Heart right ventricle (tissue), 16 donors: ENCODE results near the gene IER5L. TPM values are rescaled to one million over a fixed set of nuclear protein-coding genes. Genes with fewer than 3 reads are reported as not detected.
"Not testable (repeated sequence)": the region's sequence is repeated elsewhere in the genome, so short reads cannot be mapped to it uniquely, and the experiment has no call there.

Experiments
- ATAC-seq, 8 donors: fragments of 200-7000 bp; cut with Tn5 transposase; one replicate each; pipeline ENCODE4 v1.9.1; 2020; ENCODE audit warnings: mild to moderate bottlenecking in 8 of 8, moderate library complexity in 8 of 8, moderate number of reproducible peaks in 1 of 8
- DNase-seq, 2 donors: peaks; one replicate each; pipeline ENCODE4 v3.0.0-alpha.2; 2020
- H3K27ac ChIP-seq, 10 donors: fragments of 200-600 bp; sonication (generic) in 2 of 10; one replicate each; pipeline versions ENCODE4 v1.5.0 to v1.8.0; 2020 to 2022; ENCODE audit warnings: mild to moderate bottlenecking in 3 of 10
- H3K27me3 ChIP-seq, 7 donors: fragments of 200-600 bp; one replicate each; pipeline ENCODE4 v1.8.0; 2021 to 2022; ENCODE audit warnings: mild to moderate bottlenecking in 2 of 7
- H3K36me3 ChIP-seq, 9 donors: fragments of 200-600 bp; sonication (generic) in 1 of 9; one replicate each; pipeline versions ENCODE4 v1.5.0 to v1.8.0; 2020 to 2022; ENCODE audit warnings: mild to moderate bottlenecking in 2 of 9
- H3K4me1 ChIP-seq, 9 donors: fragments of 200-600 bp; sonication (generic) in 1 of 9; one replicate each; pipeline versions ENCODE4 v1.5.0 to v1.8.0; 2020 to 2022; ENCODE audit warnings: mild to moderate bottlenecking in 4 of 9
- H3K4me3 ChIP-seq, 10 donors: fragments of 200-600 bp; sonication (generic) in 2 of 10; one replicate each; pipeline versions ENCODE4 v1.5.0 to v1.8.0; 2020 to 2022; ENCODE audit warnings: mild to moderate bottlenecking in 7 of 10, moderate library complexity in 2 of 10
- H3K9me3 ChIP-seq, 11 donors: fragments of 200-600 bp in 10 of 11; sonication (generic) in 2 of 11; one replicate each; pipeline versions ENCODE4 v1.5.0 to v1.8.0; 2013 to 2022; ENCODE audit warnings: mild to moderate bottlenecking in 2 of 11, control low read depth in 1 of 11, moderate library complexity in 1 of 11
- CTCF ChIP-seq, 9 donors: fragments of 200-600 bp; sonication (generic) in 2 of 9; IDR thresholded peaks; one replicate each; pipeline versions ENCODE4 v1.5.0 to v1.8.0; 2021 to 2022; ENCODE audit warnings: antibody characterized with exemption in 9 of 9, mild to moderate bottlenecking in 5 of 9, moderate library complexity in 1 of 9
- WGBS, 2 donors: extraction: QIAGEN DNeasy Blood & Tissue Kit; methylation state at CpG; one replicate each; pipeline ENCODE4 v1.1.7; 2013; ENCODE audit warnings: inconsistent platforms in 1 of 2; 5-methylcytosine and 5-hydroxymethylcytosine counted together
- intact Hi-C, 10 donors: fragments of 100-400 bp; cut with DNase I; formaldehyde crosslinking; loops; one replicate each; pipeline versions ENCODE4 v1.11.1 to v1.14.2; 2022
- polyA plus RNA-seq, 2 donors: library from polyadenylated mRNA; stranded (reverse); fragments of 200-250 nt; gene quantifications; one replicate each; pipeline ENCODE4 v1.2.3, GENCODE V29; 2013
- total RNA-seq, 10 donors: library from RNA; stranded (reverse); fragmentation: NEBNext Ultra II Directional in 3 of 10; extraction: Animal tissue kit (Norgen Biotek cat#: 25700) in 3 of 10; gene quantifications; one replicate each; pipeline versions ENCODE4 v1.2.1 to v1.2.4, GENCODE V29; 2021 to 2023
- donor health status: Arrhythmogenic right ventricular cardiomyopathy.
- donor health status: ischemic (EF 13 %, LVEDD 7.1; RV severe dilation, severe dysfunction).
- donor health status: healthy with polysubstance abuse.
- donor health status: DM: no; HTN: yes; CAD: no.
- donor health status: DM: no; HTN: no; CAD: no.
- donor health status: ischemic (EF 25% LVEDD 6.9; RV normal size, moderate dysfunction).
- donor health status: ischemic (EF 25% LVEDD 5.7; RV mildly dilated, moderate dysfunction).
- donor health status: healthy.
- donor health status: DM: yes; HTN: yes; CAD: no.
- donor health status: Ischemic cardiomyopathy.
- donor health status: ischemic (EF 35%, LVEDD 5.7; RV mildly dilated, moderate dysfunction).
- donor health status: nonischemic (EF 11% LVEDD 7.7; RV severe dilation, severe dysfunction).
- donor health status: DM: yes; HTN: yes; CAD: no.
- donor health status: PGD.
- donor health status: ischemic (EF 29% LVEDD 5.4; RV normal size, mild dysfunction).
- donor health status: nonischemic (EF 23%, LVEDD 6.1; RV moderate dilation, normal function).

The IER5L gene
- total and polyA plus RNA-seq, 12 donors, result 1.2 to 26.3 (median 5.6) TPM

DNA sequence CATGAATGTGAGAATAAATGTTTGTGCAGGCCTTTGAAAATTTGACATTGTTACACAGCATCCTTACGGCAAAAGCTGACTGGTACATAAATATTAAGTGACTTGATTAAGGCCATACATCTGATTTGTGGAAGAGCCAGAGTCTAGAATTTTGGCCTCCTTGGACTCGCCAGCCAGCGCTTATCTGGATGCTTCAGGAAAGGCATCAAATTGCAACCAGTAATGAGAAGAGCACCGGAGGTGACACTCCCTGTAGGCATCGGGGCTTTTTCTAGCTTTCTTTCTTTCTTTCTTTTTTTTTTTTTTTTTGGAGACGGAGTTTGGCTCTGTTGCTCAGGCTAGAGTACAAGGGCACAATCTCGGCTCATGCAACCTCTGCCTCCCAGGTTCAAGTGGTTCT is 13.2 kb upstream of the IER5L start:
- 86 to 88% methylated on average over 7 of the region's 7 CpGs for WGBS, 2 donors
- intact Hi-C loops, result loop anchor here in 1 of 10 donors (10.0 kb wide), 1 partner anchor 284 kb away; no protein-coding TSS in a partner anchor
- no peak for DNase-seq

DNA sequence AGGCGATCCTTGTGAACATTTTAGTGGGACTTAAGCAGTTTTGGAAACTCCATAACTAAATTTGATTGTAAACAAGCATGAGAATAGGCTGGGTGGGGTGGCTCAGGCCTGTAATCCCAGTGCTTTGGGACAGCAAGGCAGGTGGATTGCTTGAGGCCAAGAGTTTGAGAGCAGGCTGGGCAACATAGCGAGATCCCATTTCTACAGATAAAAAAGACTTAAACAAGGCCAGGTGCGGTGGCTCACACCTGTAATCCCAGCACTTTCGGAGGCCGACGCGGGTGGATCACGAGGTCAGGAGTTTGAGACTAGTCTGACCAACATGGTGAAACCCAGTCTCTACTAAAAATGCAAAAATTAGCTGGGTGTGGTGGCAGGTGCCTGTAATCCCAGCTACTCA is 11.9 kb upstream of the IER5L start:
- 97 to 99% methylated on average over 7 to 8 of the region's 8 CpGs for WGBS, 2 donors
- H3K4me3 ChIP-seq, DNase-seq, H3K27ac ChIP-seq, H3K36me3 ChIP-seq, H3K4me1 ChIP-seq, ATAC-seq: not testable (repeated sequence)
- peaks cover 0 to 21% (median 6%) of the 10 kb centered on the region in 7 donors for H3K27me3 ChIP-seq
- intact Hi-C loops, result loop anchor here in 2 of 10 donors (10.0 kb wide), 2 partner anchors 125 to 285 kb away; no protein-coding TSS in a partner anchor
- H3K9me3 ChIP-seq, result peaks cover 0 to 16% (median 6%) of the 10 kb centered on the region in 11 donors

More for the DNA sequence above, 13.2 kb upstream of the IER5L start:
- no peak for TF ChIP-seq CTCF (IDR thresholded peaks at IDR 0.05)
- ATAC-seq, result no peak
- H3K9me3 ChIP-seq, result peaks cover 0 to 16% (median 6%) of the 10 kb centered on the region in 11 donors
- no peaks in the 10 kb centered on the region for H3K36me3 ChIP-seq
- H3K27me3 ChIP-seq, result peaks cover 0 to 21% (median 9%) of the 10 kb centered on the region in 7 donors
- H3K4me3 ChIP-seq, result no peak overlapping the region
- H3K4me1 ChIP-seq, result no peaks in the 10 kb centered on the region
- H3K27ac ChIP-seq, result no peak overlapping the region

- TF ChIP-seq CTCF (IDR thresholded peaks at IDR 0.05), result no peak
- intact Hi-C loops, result loop anchor here in 1 of 10 donors (10.0 kb wide), 1 partner anchor 128 kb away; no protein-coding TSS in a partner anchor
Measured at GRCh38 chr9:129187042-129187441, 9.0 kb upstream of the IER5L start.

GRCh38 chr9:129185991-129186390 is 7.9 kb upstream of the IER5L start:
- no peak for ATAC-seq
- Histone ChIP-seq H3K9me3 (peaks cover 0 to 5% (median 0%) of the 10 kb centered on the region in 11 donors), H3K4me3 (no peak overlapping the region), H3K27ac (no peak overlapping the region), H3K4me1 (peaks cover 0 to 15% (median 0%) of the 10 kb centered on the region in 9 donors), H3K27me3 (no peaks in the 10 kb centered on the region), H3K36me3 (no peaks in the 10 kb centered on the region)
- DNase-seq, result no peak
- no peak for TF ChIP-seq CTCF (IDR thresholded peaks at IDR 0.05)
- WGBS, 2 donors, result 82 to 88% methylated on average over 10 of the region's 10 CpGs
- intact Hi-C loops, result loop anchor here in 1 of 10 donors (10.0 kb wide), 1 partner anchor 129 kb away; no protein-coding TSS in a partner anchor

More at GRCh38 chr9:129187042-129187441, 9.0 kb upstream of the IER5L start:
- no peak overlapping the region for H3K4me3 ChIP-seq
- DNase-seq (no peak), ATAC-seq (no peak)
- H3K27ac ChIP-seq, result no peak overlapping the region
- H3K4me1 ChIP-seq, result peaks cover 0 to 15% (median 0%) of the 10 kb centered on the region in 9 donors
- H3K36me3 ChIP-seq, result no peaks in the 10 kb centered on the region
- H3K9me3 ChIP-seq, result peaks cover 0 to 9% (median 0%) of the 10 kb centered on the region in 11 donors
- no peaks in the 10 kb centered on the region for H3K27me3 ChIP-seq
- WGBS, 2 donors, result 81 to 83% methylated on average over 1 of the region's 1 CpG

DNA sequence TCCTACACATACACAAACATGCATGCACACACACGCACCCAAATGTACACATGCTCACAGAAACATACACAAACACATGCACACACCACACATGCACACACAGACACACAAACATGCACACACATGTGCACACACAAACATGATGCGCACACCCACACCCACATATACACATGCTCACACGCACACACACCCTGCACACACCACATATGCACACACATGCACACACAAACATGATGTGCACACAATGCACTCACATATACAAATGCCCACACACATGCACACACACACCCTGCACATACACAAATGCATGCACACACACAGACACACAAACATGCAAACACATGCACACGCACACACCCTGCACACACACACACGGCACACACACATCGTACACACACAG is 7.3 kb upstream of the IER5L start:
- intact Hi-C loops, result loop anchor here in 1 of 10 donors (10.0 kb wide), 1 partner anchor 129 kb away; no protein-coding TSS in a partner anchor
- H3K4me3 ChIP-seq, result no peak overlapping the region
- ATAC-seq, result no peak
- H3K9me3 ChIP-seq, result peaks cover 0 to 5% (median 0%) of the 10 kb centered on the region in 11 donors
- DNase-seq, result no peak
- H3K27me3 ChIP-seq, result no peaks in the 10 kb centered on the region
- no peaks in the 10 kb centered on the region for H3K36me3 ChIP-seq
- H3K4me1 ChIP-seq, result peaks cover 0 to 15% (median 0%) of the 10 kb centered on the region in 9 donors
- WGBS, 2 donors, result 96 to 98% methylated on average over 6 of the region's 6 CpGs
- no peak overlapping the region for H3K27ac ChIP-seq
- no peak for TF ChIP-seq CTCF (IDR thresholded peaks at IDR 0.05)
